ENCODE data around the gene MMP10. TPM values are rescaled to one million over a fixed set of nuclear protein-coding genes. Genes with fewer than 3 reads are reported as not detected.

MMP10 gene
- polyA plus RNA-seq, 1 experiment = 0.87 TPM

DNA sequence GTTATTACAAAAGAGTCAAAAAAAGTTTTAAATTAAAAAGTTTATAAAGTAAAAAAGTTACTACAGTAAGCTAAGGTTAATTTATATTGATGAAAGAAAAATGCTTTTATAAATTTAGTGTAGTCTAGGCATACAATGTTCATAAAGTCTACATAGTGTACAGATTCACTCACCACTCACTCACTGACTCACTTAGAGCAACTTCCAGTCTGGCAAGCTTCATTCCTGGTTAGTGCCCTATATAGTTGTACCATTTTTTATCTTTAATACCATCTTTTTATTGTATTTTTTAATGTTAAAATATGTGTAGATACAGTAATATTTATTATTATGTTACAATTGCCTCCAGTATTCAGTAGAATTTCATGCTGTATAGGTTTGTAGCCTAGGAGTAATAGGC lies 2.6 kb upstream of the MMP10 start:
- TF ChIP-seq, protein P1, sequence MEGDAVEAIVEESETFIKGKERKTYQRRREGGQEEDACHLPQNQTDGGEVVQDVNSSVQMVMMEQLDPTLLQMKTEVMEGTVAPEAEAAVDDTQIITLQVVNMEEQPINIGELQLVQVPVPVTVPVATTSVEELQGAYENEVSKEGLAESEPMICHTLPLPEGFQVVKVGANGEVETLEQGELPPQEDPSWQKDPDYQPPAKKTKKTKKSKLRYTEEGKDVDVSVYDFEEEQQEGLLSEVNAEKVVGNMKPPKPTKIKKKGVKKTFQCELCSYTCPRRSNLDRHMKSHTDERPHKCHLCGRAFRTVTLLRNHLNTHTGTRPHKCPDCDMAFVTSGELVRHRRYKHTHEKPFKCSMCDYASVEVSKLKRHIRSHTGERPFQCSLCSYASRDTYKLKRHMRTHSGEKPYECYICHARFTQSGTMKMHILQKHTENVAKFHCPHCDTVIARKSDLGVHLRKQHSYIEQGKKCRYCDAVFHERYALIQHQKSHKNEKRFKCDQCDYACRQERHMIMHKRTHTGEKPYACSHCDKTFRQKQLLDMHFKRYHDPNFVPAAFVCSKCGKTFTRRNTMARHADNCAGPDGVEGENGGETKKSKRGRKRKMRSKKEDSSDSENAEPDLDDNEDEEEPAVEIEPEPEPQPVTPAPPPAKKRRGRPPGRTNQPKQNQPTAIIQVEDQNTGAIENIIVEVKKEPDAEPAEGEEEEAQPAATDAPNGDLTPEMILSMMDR (IDR thresholded peaks at IDR 0.05; ENCODE audit: low read depth, low read length) = no peak
- no peak for DNase-seq (ENCODE audit: low read depth, low spot score)
- Histone ChIP-seq H3K4me3 (ENCODE audit: low read depth, low read length) (no peak overlapping the region), H3K27ac (ENCODE audit: low read depth, low read length) (no peak overlapping the region), H3K9me3 (ENCODE audit: control insufficient read depth, insufficient read depth, low read length) (no peaks in the 10 kb centered on the region), H3K27me3 (ENCODE audit: control insufficient read depth, insufficient read depth, low read length) (no peaks in the 10 kb centered on the region)
- POLR2A ChIA-PET = interaction anchor here (0.6 kb wide), 1 partner anchor 495 kb away, joined by 3 read pairs; no protein-coding TSS in a partner anchor
- CTCF ChIA-PET = interaction anchor here (0.6 to 1.8 kb wide), 5 partner anchors 14 to 308 kb away, joined by 3 to 5 read pairs (median 3); partner anchors contain the start of gene MMP1

DNA sequence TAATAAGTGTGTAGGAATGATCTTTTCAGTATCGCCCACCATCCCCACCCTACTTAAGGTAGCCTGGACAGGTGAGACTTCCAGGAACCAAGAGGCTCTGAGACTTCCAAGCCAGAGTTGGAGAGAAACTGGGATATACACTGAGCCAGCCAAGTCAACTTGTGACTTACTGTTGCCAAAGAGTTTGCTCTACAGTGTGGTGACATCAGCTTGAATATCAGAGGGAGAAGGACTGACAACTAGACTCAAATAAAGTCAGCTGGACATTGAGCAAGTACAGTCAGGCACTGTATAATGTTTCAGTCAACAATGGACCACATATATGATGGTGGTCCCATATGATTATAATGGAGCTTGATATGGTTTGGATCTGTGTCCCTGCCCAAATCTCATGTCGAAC lies 1.2 kb upstream of the MMP10 start:
- POLR2A ChIA-PET = no interaction called here

GRCh38 chr11:102776454-102776853 lies 4.0 kb downstream of the MMP10 start:
- no peak overlapping the region for H3K4me3 ChIP-seq (ENCODE audit: low read depth, low read length)
- H3K9me3 ChIP-seq (ENCODE audit: control insufficient read depth, insufficient read depth, low read length) = no peaks in the 10 kb centered on the region
- POLR2A ChIA-PET = no interaction called here
- TF ChIP-seq, protein P1 (IDR thresholded peaks at IDR 0.05; ENCODE audit: low read depth, low read length) = no peak
- DNase-seq (ENCODE audit: low read depth, low spot score) = no peak
- H3K27me3 ChIP-seq (ENCODE audit: control insufficient read depth, insufficient read depth, low read length) = no peaks in the 10 kb centered on the region
- CTCF ChIA-PET = interaction anchor here (1.0 kb wide), 1 partner anchor 165 kb away, joined by 3 read pairs; no protein-coding TSS in a partner anchor
- no peak overlapping the region for H3K27ac ChIP-seq (ENCODE audit: low read depth, low read length)

More for the DNA sequence above, 1.2 kb upstream of the MMP10 start:
- DNase-seq (ENCODE audit: low read depth, low spot score) = no peak
- TF ChIP-seq, protein P1 (IDR thresholded peaks at IDR 0.05; ENCODE audit: low read depth, low read length) = no peak
- H3K4me3 ChIP-seq (ENCODE audit: low read depth, low read length) = no peak overlapping the region
- CTCF ChIA-PET = interaction anchor here (0.6 to 2.3 kb wide), 4 partner anchors 10 to 21 kb away, joined by 3 to 7 read pairs (median 5); partner anchors contain the start of gene MMP1
- no peak overlapping the region for H3K27ac ChIP-seq (ENCODE audit: low read depth, low read length)
- H3K9me3 ChIP-seq (ENCODE audit: control insufficient read depth, insufficient read depth, low read length) = no peaks in the 10 kb centered on the region
- H3K27me3 ChIP-seq (ENCODE audit: control insufficient read depth, insufficient read depth, low read length) = no peaks in the 10 kb centered on the region

- Histone ChIP-seq H3K4me3 (ENCODE audit: low read depth, low read length) (no peak overlapping the region), H3K9me3 (ENCODE audit: control insufficient read depth, insufficient read depth, low read length) (no peaks in the 10 kb centered on the region), H3K27me3 (ENCODE audit: control insufficient read depth, insufficient read depth, low read length) (no peaks in the 10 kb centered on the region), H3K27ac (ENCODE audit: low read depth, low read length) (no peak overlapping the region)
- TF ChIP-seq, protein P1 (IDR thresholded peaks at IDR 0.05; ENCODE audit: low read depth, low read length) = no peak
- POLR2A ChIA-PET = no interaction called here
- CTCF ChIA-PET = no interaction called here
- DNase-seq (ENCODE audit: low read depth, low spot score) = no peak
Observed at GRCh38 chr11:102773386-102773785, 7.0 kb downstream of the MMP10 start.

DNA sequence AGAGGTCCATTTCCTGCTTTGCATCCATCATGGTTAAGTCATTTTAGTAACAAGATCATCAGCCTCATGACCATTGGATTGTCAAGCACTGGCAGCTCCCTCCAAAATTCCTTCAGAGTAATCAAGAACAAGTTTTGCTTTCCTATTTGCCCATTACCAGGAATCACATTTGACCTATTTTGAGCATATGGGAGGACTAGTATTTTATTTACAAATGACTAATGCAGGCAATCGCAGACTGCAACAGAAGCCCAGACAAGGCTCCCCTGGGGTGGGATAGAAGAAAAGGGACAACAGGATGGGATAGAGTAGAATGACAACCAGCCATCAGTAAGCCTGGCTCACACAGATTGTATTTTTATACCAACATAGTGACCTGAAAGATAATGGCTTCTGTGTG lies 9.1 kb downstream of the MMP10 start:
- Histone ChIP-seq H3K4me3 (ENCODE audit: low read depth, low read length) (no peak overlapping the region), H3K27ac (ENCODE audit: low read depth, low read length) (no peak overlapping the region), H3K9me3 (ENCODE audit: control insufficient read depth, insufficient read depth, low read length) (peaks cover 3% of the 10 kb centered on the region; the same call in 1 of the 2 replicates), H3K27me3 (ENCODE audit: control insufficient read depth, insufficient read depth, low read length) (no peaks in the 10 kb centered on the region)
- CTCF ChIA-PET = interaction anchor here (1.2 kb wide), 1 partner anchor 23 kb away, joined by 3 read pairs; no protein-coding TSS in a partner anchor
- TF ChIP-seq, protein P1 (IDR thresholded peaks at IDR 0.05; ENCODE audit: low read depth, low read length) = no peak
- DNase-seq (ENCODE audit: low read depth, low spot score) = no peak
- POLR2A ChIA-PET = no interaction called here
